ENCODE data around the gene WDR7. TPM values are rescaled to one million over a fixed set of nuclear protein-coding genes. Genes with fewer than 3 reads are reported as not detected.

The WDR7 gene
- total RNA-seq, 1 experiment from 2014 or later: 11.5 TPM

DNA sequence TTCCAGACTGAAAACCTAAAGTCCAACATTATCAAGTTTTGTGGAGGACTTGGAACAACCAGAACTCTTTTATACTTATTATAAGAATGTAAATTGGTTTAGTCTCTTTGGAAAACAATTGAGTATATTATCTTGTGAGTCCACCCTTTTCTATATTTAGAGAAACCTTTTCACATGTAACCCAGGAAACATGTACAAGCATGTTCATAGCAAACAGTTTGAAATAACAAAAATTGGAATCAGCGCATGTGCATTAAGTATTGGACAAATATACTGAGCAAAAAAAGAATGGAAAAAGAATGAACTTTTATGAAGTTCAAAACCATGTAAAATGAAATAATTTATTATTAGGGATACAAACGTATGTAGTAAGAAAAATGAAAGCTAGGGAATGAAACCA is 246.0 kb downstream of the WDR7 start:
- Histone ChIP-seq H3K27me3 (ENCODE audit: insufficient read depth, low read length) (no peaks in the 10 kb centered on the region), H3K4me1 (ENCODE audit: control insufficient read depth in 1 of 2, insufficient read depth in 2 of 2, low read length in 2 of 2) (no peaks in the 10 kb centered on the region), H3K36me3 (ENCODE audit: control insufficient read depth in 1 of 2, insufficient read depth in 2 of 2, low read length in 2 of 2) (no peaks in the 10 kb centered on the region), H3K9ac (ENCODE audit: low read length) (no peak overlapping the region), H2AFZ (ENCODE audit: low read depth, low read length, poor library complexity, severe bottlenecking) (no peak overlapping the region), H3K4me2 (ENCODE audit: low read length) (no peak overlapping the region), H3K79me2 (ENCODE audit: insufficient read depth, low read length) (no peaks in the 10 kb centered on the region), H3K9me3 (ENCODE audit: control insufficient read depth in 1 of 2, insufficient read depth in 1 of 2, low read depth in 1 of 2, low read length in 2 of 2) (no peaks in the 10 kb centered on the region), H3K4me3 (replicated peaks in 1 of 2; ENCODE audit: low read depth in 1 of 2, low read length in 2 of 2) (no peak overlapping the region), H3K27ac (ENCODE audit: low read depth, low read length) (no peak overlapping the region), H3K9me2 (ENCODE audit: insufficient read depth) (no peaks in the 10 kb centered on the region), H4K20me1 (ENCODE audit: insufficient read depth) (no peaks in the 10 kb centered on the region)
- intact Hi-C loops (cut with micrococcal nuclease): no loop called here
- ChIA-PET CTCF (no interaction called here), POLR2A (no interaction called here), RAD21 (ENCODE audit: low non-redundant PET in 1 of 2, low total read pairs in 2 of 2, uncharacterized antibody in 2 of 2, unreplicated experiment in 2 of 2) (no interaction called here)
- no peak for DNase-seq (ENCODE audit: low read depth, low spot score)
- BruUV-seq (replicated peaks): no TSS peak
- TF ChIP-seq YY1 (IDR thresholded peaks at IDR 0.05; ENCODE audit: extremely low read depth, insufficient replicate concordance, low read depth, low read length) (no peak), ZNF274 (IDR thresholded peaks at IDR 0.05; ENCODE audit: low read depth, low read length) (no peak), CEBPB (IDR thresholded peaks at IDR 0.05; ENCODE audit: low read depth) (no peak), EZH2phosphoT487 (IDR thresholded peaks at IDR 0.05; ENCODE audit: borderline replicate concordance) (no peak), TCF7L2 (IDR thresholded peaks at IDR 0.05; ENCODE audit: borderline replicate concordance, extremely low read depth, insufficient read depth, insufficient read length) (no peak), EGR1 (IDR thresholded peaks at IDR 0.05; ENCODE audit: low read depth) (no peak), POLR2A (IDR thresholded peaks at IDR 0.05; ENCODE audit: borderline replicate concordance, extremely low read depth, insufficient read depth, insufficient read length) (no peak), SRF (IDR thresholded peaks at IDR 0.05; ENCODE audit: low read depth) (no peak), RAD21 (IDR thresholded peaks at IDR 0.05; ENCODE audit: low read depth) (no peak)
- TF ChIP-seq, protein P1, sequence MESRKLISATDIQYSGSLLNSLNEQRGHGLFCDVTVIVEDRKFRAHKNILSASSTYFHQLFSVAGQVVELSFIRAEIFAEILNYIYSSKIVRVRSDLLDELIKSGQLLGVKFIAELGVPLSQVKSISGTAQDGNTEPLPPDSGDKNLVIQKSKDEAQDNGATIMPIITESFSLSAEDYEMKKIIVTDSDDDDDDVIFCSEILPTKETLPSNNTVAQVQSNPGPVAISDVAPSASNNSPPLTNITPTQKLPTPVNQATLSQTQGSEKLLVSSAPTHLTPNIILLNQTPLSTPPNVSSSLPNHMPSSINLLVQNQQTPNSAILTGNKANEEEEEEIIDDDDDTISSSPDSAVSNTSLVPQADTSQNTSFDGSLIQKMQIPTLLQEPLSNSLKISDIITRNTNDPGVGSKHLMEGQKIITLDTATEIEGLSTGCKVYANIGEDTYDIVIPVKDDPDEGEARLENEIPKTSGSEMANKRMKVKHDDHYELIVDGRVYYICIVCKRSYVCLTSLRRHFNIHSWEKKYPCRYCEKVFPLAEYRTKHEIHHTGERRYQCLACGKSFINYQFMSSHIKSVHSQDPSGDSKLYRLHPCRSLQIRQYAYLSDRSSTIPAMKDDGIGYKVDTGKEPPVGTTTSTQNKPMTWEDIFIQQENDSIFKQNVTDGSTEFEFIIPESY (IDR thresholded peaks at IDR 0.05; ENCODE audit: extremely low read depth, insufficient replicate concordance, low read length): no peak
- TF ChIP-seq, protein P2, sequence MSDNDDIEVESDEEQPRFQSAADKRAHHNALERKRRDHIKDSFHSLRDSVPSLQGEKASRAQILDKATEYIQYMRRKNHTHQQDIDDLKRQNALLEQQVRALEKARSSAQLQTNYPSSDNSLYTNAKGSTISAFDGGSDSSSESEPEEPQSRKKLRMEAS (IDR thresholded peaks at IDR 0.05): no peak
- ATAC-seq: no peak
